Measurements from ENCODE around the gene SLC9A8.
"Not testable (repeated sequence)": the region's sequence is repeated elsewhere in the genome, so short reads cannot be mapped to it uniquely, and the experiment has no call there.

GRCh38 chr20:49895474-49896093 is 83.0 kb downstream of the SLC9A8 start:
- not testable (repeated sequence) for TF ChIP-seq CTCF (IDR thresholded peaks at IDR 0.05; ENCODE audit: borderline replicate concordance, extremely low read depth, low read length, poor library complexity, severe bottlenecking); EZH2 (IDR thresholded peaks at IDR 0.05; ENCODE audit: borderline replicate concordance, low read depth, low read length, severe bottlenecking)
